IPS-18c (cell line): ENCODE measurements around the gene ZNF580.
A peak's percentile ranks its signal among the peaks of the same experiment; 100 is the strongest.

Experiments
- H3K4me3 ChIP-seq: 2 replicates; pipeline ENCODE4 v1.7.0; 2013; ENCODE audit warnings: low read depth, mild to moderate bottlenecking, low read length, moderate library complexity; ENCODE audit not compliant: insufficient read depth
- H3K9me3 ChIP-seq: one replicate; pipeline ENCODE4 v1.6.1; 2013; ENCODE audit warnings: mild to moderate bottlenecking, low read length, moderate library complexity; ENCODE audit not compliant: control insufficient read depth, insufficient read depth

Gene ZNF580

DNA sequence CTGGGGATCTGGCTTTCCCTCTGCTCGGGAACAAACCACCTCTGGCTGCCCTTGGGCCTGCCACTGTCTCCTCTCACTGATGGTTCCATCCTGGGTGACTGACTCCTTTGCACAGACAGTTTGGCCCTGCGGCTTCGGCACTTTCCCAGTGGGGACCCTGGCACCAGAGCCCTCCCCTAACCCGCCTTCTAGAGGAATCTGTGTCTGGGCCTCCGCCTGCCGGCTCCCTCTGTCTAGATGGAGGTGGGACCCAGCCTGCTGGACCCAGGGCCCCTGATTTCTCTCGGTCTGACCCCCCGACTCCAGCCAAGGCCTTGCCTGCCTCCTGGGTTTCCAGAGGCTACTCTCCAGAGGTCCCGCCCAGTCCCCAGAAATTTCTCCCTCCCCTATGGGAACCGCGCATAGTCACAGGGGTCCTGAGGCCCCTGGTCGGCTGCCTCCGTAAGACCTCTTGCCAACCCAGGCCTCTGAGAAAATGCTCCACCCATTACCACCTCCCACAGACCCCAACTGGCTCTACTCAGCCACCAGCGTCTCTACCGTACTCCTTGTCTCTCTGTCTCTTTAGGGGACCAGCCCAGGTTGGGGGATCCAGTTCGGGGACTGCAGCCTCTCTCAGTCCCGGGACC is 9.9 kb downstream of the ZNF580 start:
- Histone ChIP-seq H3K9me3 (no peaks in the 10 kb centered on the region), H3K4me3 (no peak overlapping the region)

DNA sequence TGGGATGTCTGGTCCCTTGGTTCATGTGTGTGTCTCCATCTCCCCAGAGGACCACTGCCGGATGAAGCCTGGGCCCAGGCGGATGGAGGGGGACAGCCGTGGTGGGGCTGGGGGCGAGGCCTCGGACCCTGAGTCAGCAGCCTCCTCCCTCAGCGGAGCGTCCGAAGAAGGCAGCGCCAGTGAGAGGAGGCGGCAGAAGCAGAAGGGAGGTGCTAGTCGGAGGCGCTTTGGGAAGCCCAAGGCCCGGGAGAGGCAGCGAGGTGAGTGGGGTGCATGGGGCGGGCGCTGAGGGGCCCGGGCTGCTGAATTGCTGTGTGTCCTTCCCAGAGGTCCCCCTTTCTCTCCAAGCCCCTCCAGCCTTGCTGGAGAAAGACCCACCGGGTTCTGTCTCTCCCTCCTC is 10.4 kb downstream of the ZNF580 start:
- H3K9me3 ChIP-seq, result no peaks in the 10 kb centered on the region
- no peak overlapping the region for H3K4me3 ChIP-seq

DNA sequence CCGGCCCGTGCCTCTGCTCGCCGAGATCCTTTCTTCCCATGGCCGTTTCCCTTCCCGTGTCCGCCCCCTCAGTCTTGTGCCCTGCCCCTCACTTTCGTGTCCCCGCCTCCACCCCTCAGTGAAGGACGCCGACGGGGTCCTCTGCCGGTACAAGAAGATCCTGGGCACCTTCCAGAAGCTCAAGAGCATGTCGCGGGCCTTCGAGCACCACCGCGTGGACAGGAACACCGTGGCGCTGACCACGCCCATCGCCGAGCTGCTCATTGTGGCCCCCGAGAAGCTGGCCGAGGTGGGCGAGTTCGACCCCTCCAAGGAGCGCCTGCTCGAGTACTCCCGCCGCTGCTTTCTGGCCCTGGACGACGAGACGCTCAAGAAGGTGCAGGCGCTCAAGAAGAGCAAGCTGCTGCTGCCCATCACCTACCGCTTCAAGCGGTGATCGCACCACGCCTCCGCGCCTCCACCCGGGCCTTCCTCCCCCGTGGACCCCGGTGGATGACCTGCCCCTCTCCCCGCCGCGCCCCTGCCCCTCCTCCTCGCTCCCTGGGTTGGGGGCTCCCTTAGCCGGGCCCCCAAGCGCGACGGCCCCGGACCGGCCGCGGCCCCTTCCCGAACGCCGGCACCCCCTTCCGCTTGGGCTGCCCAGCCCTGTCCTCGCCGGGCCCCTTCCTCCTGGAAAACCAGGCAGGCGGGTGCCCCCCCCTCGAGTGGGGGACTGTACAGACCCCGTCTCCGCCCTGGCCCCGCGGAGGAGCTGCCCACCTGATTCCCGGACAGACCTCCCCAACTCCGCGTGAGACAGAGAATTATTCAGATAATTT is 11.7 kb downstream of the ZNF580 start:
- H3K4me3 ChIP-seq, result peak overlapping the region; percentile 31; the same call in 1 of the 2 replicates
- no peaks in the 10 kb centered on the region for H3K9me3 ChIP-seq

DNA sequence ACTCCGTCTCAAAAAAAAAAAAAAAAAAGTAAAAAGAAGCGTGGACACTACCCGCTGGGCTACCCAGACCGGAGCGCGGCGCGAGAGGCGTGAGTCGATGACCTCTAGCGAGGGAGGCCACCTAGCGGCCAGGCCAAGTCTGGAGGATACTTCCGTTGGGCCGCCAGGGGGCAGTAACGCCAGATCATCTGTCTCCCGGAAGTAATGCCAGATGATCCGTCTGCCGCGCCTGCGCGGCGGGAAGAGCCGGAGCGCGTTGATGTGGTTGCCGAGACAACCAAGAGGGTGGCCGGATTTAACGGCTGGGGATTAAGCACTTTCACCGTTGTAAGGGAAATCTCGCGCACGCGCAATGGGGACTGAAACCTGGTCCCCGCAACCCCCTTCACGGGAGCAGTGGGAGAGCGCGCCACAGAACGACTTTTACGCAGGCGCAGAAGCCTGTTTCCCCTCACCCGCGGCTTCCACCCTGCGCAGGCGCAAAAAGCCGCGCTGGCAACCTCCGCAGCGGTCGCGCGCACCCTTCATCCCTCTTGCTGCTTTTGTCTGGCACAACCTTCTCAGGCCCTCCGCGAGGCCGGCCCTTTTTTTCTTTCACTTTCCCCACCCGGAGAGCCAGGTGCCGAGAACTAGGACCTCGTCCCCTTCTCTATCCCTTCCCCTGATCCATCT is 13.0 kb downstream of the ZNF580 start:
- peak overlapping the region; percentile 79 for H3K4me3 ChIP-seq

GRCh38 chr19:55654323-55654867 is 13.6 kb downstream of the ZNF580 start:
- Histone ChIP-seq H3K4me3 (peak overlapping the region; percentile 79), H3K9me3 (peaks cover 2% of the 10 kb centered on the region)

More for the DNA sequence above, 13.0 kb downstream of the ZNF580 start:
- no peaks in the 10 kb centered on the region for H3K9me3 ChIP-seq

DNA sequence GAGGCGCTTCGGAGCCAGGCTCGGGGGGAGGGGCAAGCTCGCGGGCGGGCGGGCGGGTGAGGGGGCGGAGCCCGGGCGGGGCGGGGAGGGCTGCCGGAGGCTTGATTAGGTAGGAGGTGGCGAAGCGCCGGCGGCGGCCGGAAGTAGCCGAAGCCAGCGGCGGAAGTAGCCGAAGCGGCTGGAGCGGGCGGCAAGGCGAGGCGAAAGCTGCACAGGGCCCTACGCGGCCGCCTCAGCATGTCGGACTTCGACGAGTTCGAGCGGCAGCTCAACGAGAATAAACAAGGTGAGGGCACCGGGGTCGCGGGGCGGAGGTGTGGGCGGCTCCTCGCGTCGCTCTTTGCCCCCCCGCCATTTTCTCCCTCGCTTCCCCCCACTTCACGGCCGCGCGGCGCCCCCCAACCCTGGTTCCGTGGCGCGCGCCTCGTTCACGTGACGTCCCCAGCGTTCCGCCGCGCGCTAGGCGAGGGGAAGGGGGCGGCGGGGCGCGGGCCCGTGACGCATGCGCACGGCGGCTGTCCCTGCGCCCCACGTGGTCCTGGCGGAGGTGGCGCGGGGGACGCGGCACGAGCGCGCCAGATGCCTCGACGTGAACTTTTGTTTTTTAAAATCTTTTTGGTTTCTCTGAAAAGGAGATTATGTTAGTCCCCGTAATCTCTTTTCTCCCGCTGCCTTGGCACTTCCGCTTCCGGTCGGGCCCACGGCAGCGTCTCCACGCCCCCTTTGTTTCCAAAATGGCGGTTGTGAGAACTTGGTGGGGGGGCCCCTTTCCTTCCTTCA is 14.3 kb downstream of the ZNF580 start, which contains the start of gene U2AF2:
TSS of gene U2AF2 (plus strand) at position 168 of the 780 bp plus-strand sequence. CDS start at position 238, 70 bp downstream.
- Histone ChIP-seq H3K4me3 (peak within 1 kb of the TSS; percentile 97), H3K9me3 (peaks cover 2% of the 10 kb centered on the region)

DNA sequence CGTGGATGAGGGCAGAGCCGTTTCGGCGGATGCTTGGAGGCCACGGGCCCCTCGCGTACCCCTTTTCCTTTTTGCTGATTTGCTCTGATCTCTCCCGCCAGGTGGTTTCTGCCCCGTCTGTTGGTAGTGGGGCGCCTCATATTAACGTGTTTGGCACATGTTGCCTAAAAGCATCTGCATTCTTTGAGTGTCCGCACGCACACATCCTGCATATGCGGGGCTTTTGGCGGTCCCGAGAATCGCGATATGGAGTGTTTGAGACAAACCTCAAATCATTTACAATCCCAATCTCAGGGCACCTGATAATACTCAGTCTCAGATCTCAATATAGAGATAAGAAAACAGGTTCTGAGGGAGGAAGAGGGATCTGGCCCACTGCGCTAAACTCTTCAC is 14.8 kb downstream of the ZNF580 start:
- Histone ChIP-seq H3K9me3 (peaks cover 2% of the 10 kb centered on the region), H3K4me3 (peak overlapping the region; percentile 97)

DNA sequence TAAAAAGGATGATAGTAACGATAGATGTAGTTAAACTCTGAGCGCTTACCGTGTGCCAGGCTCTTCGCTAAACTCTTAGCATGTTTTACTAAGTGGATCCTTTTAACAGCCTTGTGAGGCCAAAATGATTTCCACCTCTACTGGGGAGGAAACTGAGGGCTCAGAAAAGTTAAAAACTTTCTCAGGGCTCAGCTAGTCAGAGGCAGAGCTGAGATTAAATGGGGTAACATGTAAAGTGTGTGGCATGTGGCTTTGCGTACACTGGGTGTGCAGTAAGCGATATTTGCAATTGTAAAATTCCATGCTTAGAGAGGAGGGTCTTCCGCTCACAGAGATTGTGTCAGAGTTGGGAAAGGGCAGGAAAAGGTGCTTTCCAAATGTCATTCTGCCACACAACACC is 15.8 kb downstream of the ZNF580 start:
- H3K4me3 ChIP-seq, result peak overlapping the region; percentile 97
- H3K9me3 ChIP-seq, result peaks cover 2% of the 10 kb centered on the region

DNA sequence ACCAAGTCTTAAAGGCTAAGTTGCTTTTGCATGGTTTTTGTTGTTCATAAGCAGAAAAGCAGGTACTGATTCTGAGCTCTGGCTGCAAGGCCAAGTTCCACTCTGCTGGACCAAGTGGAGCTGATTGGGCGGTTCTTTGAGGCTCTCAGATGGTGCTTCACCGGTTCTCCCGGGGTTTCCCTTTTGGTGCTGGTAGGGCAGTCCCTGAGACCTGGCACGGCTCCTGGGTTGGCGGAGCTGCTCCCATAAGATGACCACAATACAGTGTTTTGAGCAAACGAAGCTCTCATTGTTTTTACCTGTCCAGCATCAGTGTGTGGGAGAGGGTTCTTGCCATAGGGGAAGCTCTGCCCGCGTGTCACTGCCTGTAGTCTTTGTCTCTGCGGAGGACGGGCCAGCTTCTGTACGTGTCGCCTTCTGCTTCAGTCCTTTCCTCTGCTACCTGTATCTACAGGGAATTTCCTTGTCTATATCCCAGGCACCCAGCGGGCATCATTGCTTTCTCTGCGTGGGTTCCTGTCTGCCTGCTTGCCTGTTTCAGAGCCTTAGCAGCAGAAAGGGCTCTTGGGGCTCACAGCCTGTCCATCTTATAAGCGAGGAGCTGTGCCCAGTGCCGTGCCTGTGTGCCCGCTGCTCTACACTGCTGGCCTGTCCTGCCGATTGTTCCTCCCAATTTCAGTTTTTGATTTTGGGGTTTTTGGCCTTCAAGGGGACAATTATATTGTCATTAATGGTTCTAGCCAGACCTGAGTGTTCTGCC is 16.4 kb downstream of the ZNF580 start:
- Histone ChIP-seq H3K4me3 (peak overlapping the region; percentile 5; the same call in 1 of the 2 replicates), H3K9me3 (peaks cover 2% of the 10 kb centered on the region)

DNA sequence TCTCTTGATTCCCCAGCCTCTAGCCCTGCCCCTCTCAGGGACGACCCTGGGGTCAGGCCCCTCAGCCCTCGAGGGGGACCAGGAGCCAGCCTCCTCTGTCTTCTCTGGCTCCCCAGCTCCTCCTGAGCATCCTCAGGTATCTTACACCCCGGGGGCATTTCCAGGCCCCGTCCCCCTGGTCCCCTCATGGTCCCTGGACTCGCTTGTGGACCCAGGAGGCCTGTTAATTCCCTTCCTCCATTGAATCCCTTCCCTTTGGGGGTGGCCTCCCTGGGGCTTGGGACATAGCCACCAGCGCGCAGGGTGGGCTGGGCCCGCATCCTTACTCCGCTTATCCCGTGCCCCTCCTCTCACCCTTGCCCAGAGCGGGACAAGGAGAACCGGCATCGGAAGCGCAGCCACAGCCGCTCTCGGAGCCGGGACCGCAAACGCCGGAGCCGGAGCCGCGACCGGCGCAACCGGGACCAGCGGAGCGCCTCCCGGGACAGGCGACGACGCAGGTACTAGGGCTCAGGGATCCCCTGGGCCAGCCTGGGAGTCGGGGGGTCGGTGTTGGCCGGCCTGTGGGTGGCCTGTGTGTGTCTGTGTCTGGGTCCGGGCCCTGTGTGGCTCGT is 18.2 kb downstream of the ZNF580 start:
- H3K9me3 ChIP-seq, result peaks cover 2% of the 10 kb centered on the region
- no peak overlapping the region for H3K4me3 ChIP-seq

GRCh38 chr19:55659822-55660221 is 19.0 kb downstream of the ZNF580 start:
- H3K9me3 ChIP-seq, result peaks cover 2% of the 10 kb centered on the region

GRCh38 chr19:55660404-55660803 is 19.6 kb downstream of the ZNF580 start:
- Histone ChIP-seq H3K9me3 (peaks cover 2% of the 10 kb centered on the region), H3K4me3 (no peak overlapping the region)

More at GRCh38 chr19:55659822-55660221, 19.0 kb downstream of the ZNF580 start:
- H3K4me3 ChIP-seq, result no peak overlapping the region

- peaks cover 2% of the 10 kb centered on the region for H3K9me3 ChIP-seq
- no peak overlapping the region for H3K4me3 ChIP-seq
Observed at GRCh38 chr19:55660991-55661390, 20.2 kb downstream of the ZNF580 start.

GRCh38 chr19:55661826-55662225 is 21.0 kb downstream of the ZNF580 start:
- H3K9me3 ChIP-seq, result peaks cover 2% of the 10 kb centered on the region
- H3K4me3 ChIP-seq, result no peak overlapping the region

- Histone ChIP-seq H3K4me3 (no peak overlapping the region), H3K9me3 (peaks cover 2% of the 10 kb centered on the region)
Observed at GRCh38 chr19:55663846-55664536, 23.2 kb downstream of the ZNF580 start.
